ENCODE data around the gene CBLB.
"Not testable (repeated sequence)": the region's sequence is repeated elsewhere in the genome, so short reads cannot be mapped to it uniquely, and the experiment has no call there.

Gene CBLB

GRCh38 chr3:105844704-105845103, 24.1 kb downstream of the CBLB start:
- no peak for DNase-seq

GRCh38 chr3:105843994-105844393, 24.8 kb downstream of the CBLB start:
- DNase-seq, result no peak

- no peak for DNase-seq
Measured at GRCh38 chr3:105842943-105843342, 25.9 kb downstream of the CBLB start.

DNA sequence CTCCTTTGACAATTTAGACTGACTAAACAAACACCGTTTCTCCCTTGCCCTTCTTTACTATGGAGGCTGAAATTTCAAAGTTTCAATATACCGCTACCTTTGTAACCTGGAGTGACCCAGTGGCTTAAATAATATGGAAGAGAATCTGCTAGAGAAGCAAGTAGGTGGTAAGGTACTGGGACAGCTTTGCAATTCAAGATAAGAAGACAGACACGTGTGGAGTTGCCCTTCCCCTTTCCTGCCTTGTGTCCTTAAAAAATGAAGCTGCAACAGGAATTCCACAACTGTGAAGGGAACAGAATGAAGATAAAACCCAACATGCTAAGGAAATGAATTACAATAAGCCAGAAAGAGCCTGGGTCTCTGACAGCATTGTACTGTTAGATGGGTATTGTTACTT, 26.4 kb downstream of the CBLB start:
- DNase-seq, result no peak

DNA sequence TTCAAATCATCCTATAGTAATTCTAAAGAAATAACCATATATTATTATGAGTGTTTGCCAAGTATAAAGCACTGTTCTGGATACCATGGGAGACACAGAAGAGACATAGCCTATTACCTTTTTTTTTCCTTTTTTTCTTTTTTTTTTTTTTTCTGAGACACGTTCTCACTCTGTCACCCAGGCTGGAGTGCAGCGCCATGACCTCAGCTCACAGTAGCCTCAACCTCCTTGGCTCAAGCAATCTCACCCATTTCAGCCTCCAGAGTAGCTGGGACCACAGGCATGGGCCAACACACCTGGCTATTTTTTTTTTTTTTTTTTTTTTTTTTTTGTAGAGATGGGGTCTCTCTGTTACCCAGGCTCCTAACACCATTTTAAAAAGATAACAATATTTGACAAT, 30.9 kb downstream of the CBLB start:
- DNase-seq, result no peak

DNA sequence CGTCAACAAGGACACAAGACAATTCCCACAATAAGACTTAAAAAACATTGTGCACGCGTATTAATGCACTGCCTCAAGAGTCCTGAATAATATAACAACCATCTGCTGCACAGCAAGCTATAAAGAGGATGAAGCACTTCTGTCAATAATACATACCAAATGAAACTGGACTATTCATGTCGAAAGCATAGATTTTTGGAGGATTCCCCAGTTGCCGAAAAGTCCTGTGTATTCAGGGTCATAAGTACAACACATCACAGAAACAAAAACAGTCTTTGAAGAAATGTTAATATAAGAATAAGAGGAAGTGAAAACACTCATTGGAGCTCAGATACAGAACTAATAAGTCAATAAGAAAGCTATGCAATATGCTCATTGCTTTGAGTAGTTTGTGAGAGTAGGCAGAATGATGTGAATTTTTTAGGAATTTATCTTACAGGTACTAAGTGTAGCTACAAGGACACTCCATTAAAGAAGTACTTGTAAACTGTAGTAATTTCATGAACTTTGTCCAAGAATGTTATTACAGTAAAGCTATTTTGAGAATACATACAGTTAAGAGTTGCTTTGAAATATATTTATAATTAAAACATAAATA, 31.6 kb downstream of the CBLB start:
- DNase-seq, result no peak

DNA sequence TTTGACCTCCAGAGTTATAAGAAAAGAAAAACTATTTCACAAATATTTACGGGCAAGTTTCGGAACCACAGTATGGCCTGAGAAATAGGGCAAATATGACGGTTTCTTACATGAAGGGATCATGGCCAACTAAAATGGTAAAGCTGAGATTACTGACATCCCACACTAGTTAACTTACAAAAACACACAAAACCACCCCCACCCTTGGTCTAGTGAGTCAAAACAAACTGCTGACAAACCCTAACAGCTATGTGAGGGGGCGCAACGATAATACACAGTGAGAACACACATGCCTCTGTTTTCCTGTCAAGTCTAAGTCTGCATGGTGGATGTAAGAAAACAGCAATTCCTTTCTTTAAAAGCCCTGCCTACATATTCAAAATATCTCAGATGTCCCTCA, 32.3 kb downstream of the CBLB start:
- DNase-seq, result no peak

DNA sequence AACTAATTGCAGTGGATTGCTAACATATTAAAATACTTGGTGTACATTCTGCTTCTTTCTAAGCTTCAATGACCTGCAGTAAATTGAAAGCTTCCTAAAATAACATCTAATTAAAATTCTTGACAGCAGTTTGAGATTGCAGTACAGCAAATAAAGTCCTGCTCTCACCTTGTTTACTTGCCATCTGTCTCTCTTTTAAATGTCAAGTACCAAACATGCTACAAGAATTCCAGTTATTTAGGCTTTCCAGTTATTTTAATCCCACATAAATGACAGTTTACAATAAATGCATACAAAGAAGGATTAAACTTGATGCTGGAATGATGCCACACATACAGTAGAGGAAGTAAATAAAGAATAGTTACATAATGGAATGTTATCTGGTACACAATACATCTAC, 33.2 kb downstream of the CBLB start:
- peak; percentile 19 for DNase-seq

GRCh38 chr3:105834768-105835167, 34.0 kb downstream of the CBLB start:
- no peak for DNase-seq

- DNase-seq, result no peak
Measured at GRCh38 chr3:105832644-105833043, 36.2 kb downstream of the CBLB start.

DNA sequence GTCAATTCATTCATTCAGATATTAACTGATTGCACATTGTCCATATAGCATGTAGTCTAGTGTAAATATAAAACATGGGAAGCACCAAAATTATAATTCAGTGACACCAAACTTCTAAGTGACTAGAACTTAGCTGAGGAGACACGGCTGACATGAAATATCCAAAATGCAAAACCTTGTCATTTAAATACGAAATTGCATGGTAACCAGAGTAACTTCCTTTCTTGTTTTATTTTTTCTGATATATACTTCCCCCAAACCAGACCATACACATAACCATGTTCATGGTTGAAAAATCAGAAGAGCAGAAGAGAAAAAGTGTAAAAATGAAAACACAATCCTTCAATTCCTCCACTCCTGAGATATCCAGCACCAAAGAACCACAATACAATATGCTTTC, 38.0 kb downstream of the CBLB start:
- no peak for DNase-seq

DNA sequence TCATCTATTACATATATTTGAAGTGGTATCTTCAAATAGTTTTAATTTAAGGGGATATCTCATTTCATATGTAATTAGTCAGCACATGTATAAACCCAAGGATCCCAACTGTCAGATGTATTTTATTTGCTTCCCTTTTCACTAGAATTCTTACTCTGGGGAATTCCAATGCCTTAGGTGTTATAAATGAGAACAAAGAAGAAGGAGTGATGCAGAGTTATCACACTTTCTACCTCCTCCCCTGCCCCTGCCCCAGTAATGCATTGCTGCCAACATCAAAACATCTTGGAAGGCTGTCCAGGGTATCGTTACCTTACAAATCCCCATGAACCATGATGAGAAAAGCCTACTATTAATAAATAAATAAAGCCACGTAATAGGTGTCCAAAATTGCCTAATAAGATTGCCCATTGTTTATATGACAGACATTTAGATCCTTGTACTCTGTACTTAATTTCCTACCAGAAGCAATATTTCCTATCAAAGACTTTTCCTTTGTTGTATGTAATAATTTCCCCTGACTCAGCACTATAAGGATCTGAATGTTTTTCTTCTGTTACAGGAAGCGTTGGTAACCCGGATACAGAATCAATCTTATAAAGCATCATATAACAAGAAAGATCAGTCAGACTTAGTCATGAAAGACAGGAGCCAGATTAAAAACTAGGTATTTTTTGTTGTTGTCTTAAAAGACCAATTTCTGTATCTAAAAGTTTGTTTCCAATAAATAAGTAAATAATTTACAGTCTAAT, 38.8 kb downstream of the CBLB start:
- DNase-seq, result no peak

DNA sequence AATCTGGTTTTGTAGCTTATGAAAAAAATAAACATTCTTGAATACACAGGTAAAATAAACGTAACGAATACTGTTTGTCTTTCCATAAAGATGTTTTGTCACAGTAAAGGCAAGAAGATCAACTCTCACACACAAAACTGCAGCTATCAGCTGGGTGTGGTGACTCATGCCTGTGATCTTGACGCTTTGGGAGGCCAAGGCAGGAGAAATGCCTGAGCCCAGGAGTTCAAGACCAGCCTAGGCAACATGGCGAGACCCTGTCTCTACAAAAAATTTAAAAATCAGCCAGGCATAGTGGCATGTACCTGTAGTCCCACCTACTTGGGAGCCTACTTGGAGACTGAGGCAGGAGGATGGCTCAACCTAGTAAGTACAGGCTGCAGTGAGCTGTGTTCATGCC, 39.6 kb downstream of the CBLB start:
- no peak for DNase-seq

GRCh38 chr3:105828703-105829102, 40.1 kb downstream of the CBLB start:
- no peak for DNase-seq

GRCh38 chr3:105827959-105828358, 40.9 kb downstream of the CBLB start:
- DNase-seq, result no peak

DNA sequence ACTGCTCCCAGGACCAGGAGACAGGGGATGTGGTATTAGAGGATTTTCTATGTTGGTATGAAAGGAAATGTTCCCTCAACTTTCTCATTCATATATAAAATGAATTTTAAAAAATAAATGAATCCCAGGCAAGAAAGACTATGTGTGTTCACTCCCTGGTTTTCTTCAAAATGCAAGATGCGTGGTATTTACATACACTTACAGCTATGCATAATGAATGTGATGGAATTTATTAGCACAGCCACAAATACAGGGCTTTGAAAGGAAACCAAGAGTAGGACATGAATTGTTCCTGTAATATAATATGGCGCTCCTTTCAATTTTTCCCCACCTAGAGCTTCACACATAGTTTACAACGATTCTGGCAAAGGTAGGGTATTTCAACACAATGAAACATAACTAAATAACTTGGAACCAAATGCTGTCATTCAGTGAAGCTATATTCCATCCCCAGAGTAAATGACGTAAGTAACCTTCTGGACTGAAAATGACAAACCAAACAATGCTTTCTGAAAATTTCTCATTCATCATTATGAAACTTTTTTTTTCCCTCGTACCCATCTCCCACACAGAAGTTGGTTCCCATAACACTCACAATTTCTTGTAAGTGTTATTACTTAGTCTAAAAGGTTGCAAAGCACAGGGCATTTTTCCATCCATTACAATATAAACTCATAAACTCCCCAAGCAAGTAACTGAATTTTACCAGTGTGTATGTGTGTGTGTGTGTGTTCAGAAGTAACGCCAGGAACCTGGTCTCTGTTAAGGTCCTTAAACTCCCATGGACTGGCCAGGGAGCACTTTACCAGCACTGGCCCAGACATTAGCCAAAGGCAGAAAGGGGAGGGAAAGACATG, 41.8 kb downstream of the CBLB start:
- DNase-seq, result no peak

DNA sequence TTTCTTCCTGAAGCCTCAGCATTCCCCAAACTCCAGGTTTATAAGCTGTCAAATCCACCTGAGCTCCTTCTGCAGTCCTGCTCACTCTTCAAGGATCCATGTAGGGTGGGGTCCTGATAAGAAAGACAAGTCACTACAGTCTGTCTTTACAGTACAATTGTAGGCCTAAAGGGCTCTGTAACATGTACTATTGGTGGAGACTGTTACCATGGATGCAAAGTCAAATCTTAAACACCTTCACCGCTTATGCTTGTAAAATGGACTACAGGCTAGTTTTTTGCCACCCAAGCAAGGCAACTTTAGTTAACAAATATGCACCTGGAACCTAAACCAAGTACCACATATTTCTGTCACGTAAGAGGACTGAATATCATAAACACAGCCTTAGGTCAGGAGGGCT, 44.7 kb downstream of the CBLB start:
- DNase-seq, result no peak

GRCh38 chr3:105823149-105823867, 45.5 kb downstream of the CBLB start:
- no peak for DNase-seq

- no peak for DNase-seq
Measured at GRCh38 chr3:105822171-105823123, 46.4 kb downstream of the CBLB start.

- no peak for DNase-seq
Measured at GRCh38 chr3:105821433-105821832, 47.4 kb downstream of the CBLB start.

DNA sequence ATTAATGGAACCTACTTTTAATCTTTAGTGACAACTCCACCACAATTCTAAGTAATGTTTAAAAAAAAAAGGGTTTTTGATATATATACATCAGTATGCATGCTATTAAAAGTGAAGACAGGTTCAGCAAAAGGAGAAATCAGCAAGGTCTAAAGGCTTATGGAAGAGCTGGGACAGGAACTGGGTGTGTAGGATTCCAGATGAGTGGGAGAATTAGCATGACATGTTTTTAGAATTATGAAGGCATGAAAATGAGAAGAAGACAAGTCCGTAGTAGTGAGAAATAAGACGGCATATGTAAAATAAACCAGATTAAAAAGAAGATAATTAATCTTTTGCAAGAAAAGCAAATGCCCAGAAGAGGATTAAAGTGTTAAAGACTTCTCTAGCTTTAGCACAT, 52.0 kb downstream of the CBLB start:
- DNase-seq, result no peak

DNA sequence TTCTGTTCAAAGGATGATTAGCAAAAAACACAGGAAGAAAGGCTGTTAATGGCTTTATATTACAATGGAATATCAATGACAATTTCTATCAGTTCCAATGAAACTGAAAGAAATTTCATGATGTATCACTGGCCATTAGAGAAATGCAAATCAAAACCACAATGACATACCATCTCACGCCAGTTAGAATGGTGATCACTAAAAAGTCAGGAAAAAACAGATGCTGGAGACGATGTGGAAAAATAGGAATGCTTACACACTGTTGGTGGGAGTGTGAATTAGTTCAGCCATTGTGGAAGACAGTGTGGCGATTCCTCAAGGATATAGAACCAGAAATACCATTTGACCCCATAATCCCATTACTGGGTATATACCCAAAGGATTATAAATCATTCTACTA, 53.5 kb downstream of the CBLB start:
- not testable (repeated sequence) for DNase-seq

All from NCI-H2171 (cell line).